Measurements from ENCODE around the gene TMEM132C.

GRCh38 chr12:128682548-128683275 is 415.7 kb downstream of the TMEM132C start:
- TF ChIP-seq POLR2AphosphoS5 (IDR thresholded peaks at IDR 0.05; ENCODE audit: low read depth): no peak
- no peak for TF ChIP-seq CTCF (IDR thresholded peaks at IDR 0.05; ENCODE audit: insufficient read depth, low read length)

All from HL-60 (cell line).